ENCODE results near the gene AP1G1.

AP1G1 gene

GRCh38 chr16:71808593-71809459 is at the start of gene AP1G1 (continued):
- peak; percentile 40 for TF ChIP-seq ZBTB26 (tag by site-specific recombination; optimal IDR thresholded peaks at IDR 0.05)
- peak; percentile 32; the same call in 1 of the 2 replicates for TF ChIP-seq ZNF148 (tag by site-specific recombination; IDR thresholded peaks at IDR 0.05; ENCODE audit: borderline replicate concordance)
- peak; percentile 93 for TF ChIP-seq ZNF24 (tag by site-specific recombination; IDR thresholded peaks at IDR 0.05)
- 0 out of 2 replicates have a peak, but pooled peaks have one; percentile 53 for TF ChIP-seq KLF9 (tag by site-specific recombination; IDR thresholded peaks at IDR 0.05; ENCODE audit: low read depth)
- peak; percentile 63 for TF ChIP-seq ZNF600 (tag by site-specific recombination; IDR thresholded peaks at IDR 0.05)
- TF ChIP-seq ZNF777 (tag by site-specific recombination; IDR thresholded peaks at IDR 0.05; ENCODE audit: borderline replicate concordance): no peak
- TF ChIP-seq ZNF571 (tag by site-specific recombination; IDR thresholded peaks at IDR 0.05): no peak
- TF ChIP-seq ZNF10 (tag by site-specific recombination; IDR thresholded peaks at IDR 0.05): peak; percentile 95
- TF ChIP-seq ZNF366 (tag by site-specific recombination; conservative IDR thresholded peaks at IDR 0.05): peak; percentile 87
- TF ChIP-seq ZNF280D (tag by site-specific recombination; IDR thresholded peaks at IDR 0.05): peak; percentile 60; the same call in 1 of the 2 replicates
- TF ChIP-seq ZBTB17 (tag by site-specific recombination; IDR thresholded peaks at IDR 0.05): peak; percentile 98
- TF ChIP-seq GLIS1 (tag by site-specific recombination; IDR thresholded peaks at IDR 0.05): peak; percentile 40; the same call in 1 of the 2 replicates
- TF ChIP-seq REST (tag by site-specific recombination; IDR thresholded peaks at IDR 0.05): 0 out of 2 replicates have a peak, but pooled peaks have one; percentile 45
- TF ChIP-seq ZBTB44 (tag by site-specific recombination; IDR thresholded peaks at IDR 0.05): peak; percentile 5; the same call in 1 of the 2 replicates
- TF ChIP-seq ZNF146 (tag by site-specific recombination; IDR thresholded peaks at IDR 0.05): peak; percentile 77
- peak; percentile 66 for TF ChIP-seq FEZF1 (tag by site-specific recombination; IDR thresholded peaks at IDR 0.05)
- TF ChIP-seq ZNF629 (tag by site-specific recombination; IDR thresholded peaks at IDR 0.05): peak; percentile 99
- TF ChIP-seq ZXDB (tag by site-specific recombination; IDR thresholded peaks at IDR 0.05): peak; percentile 100
- TF ChIP-seq GFI1B (tag by site-specific recombination; IDR thresholded peaks at IDR 0.05): no peak; the same call in 1 of the 2 replicates
- TF ChIP-seq ZNF621 (tag by site-specific recombination; IDR thresholded peaks at IDR 0.05): no peak
- TF ChIP-seq ZNF362 (tag by site-specific recombination; IDR thresholded peaks at IDR 0.05): no peak
- peak; percentile 74; the same call in 1 of the 2 replicates for TF ChIP-seq ZBTB20 (tag by site-specific recombination; IDR thresholded peaks at IDR 0.05)

All from HEK293 (cell line).